Endothelial cell of umbilical vein (primary cell): Measurements from ENCODE around the gene SP8. TPM values are rescaled to one million over a fixed set of nuclear protein-coding genes. Genes with fewer than 3 reads are reported as not detected.

ENCODE experiments used
- BruUV-seq: library from RNA; stranded (reverse); fragments of 400-500 nt; replicated peaks from 2 replicates; lab custom pipeline; 2021; lab: Mats Ljungman, UMichigan
- CTCF ChIA-PET: fragments of 300-600, 350-600 bp; sonication (Branson Sonifier 250); formaldehyde crosslinking; loops from one replicate; lab custom pipeline; 2021; ENCODE audit warnings: antibody characterized with exemption, inconsistent platforms; lab: Charles Lee
- POLR2A ChIA-PET: fragments of 300-600, 350-600 bp; sonication (Branson Sonifier 250); formaldehyde crosslinking; loops from one replicate; lab custom pipeline; 2021; ENCODE audit warnings: antibody characterized with exemption, inconsistent platforms; lab: Charles Lee
- DNase-seq: peaks from one replicate; pipeline ENCODE4 v3.0.0-alpha.2; 2011; ENCODE audit warnings: low read depth, low spot score
- FAIRE-seq: peaks from 2 replicates; lab custom pipeline; 2011; peaks lifted over from hg19 to GRCh38; lab: Jason Lieb, UNC
- H2AFZ ChIP-seq: 2 replicates; pipeline ENCODE4 v1.6.0; 2012; ENCODE audit warnings: low read depth, low read length, control low read depth, inconsistent platforms
- H3K27ac ChIP-seq: 2 replicates; pipeline ENCODE4 v1.5.1; 2011; ENCODE audit warnings: low read depth, mild to moderate bottlenecking, control low read depth, low read length, moderate library complexity; ENCODE audit not compliant: insufficient read depth
- H3K27me3 ChIP-seq, 2 experiments: 2 replicates each; pipeline versions ENCODE4 v1.6.0 to v1.6.1; 2011; ENCODE audit warnings: low read length in 2 of 2, mixed read lengths in 1 of 2; ENCODE audit not compliant: control insufficient read depth in 2 of 2, insufficient read depth in 2 of 2
- H3K36me3 ChIP-seq, 2 experiments: 2 replicates in 1 of 2; 3 replicates in 1 of 2; pipeline ENCODE4 v1.5.1; 2011; ENCODE audit warnings: low read length in 2 of 2, mild to moderate bottlenecking in 1 of 2, moderate library complexity in 1 of 2; ENCODE audit not compliant: control insufficient read depth in 2 of 2, insufficient read depth in 2 of 2; ENCODE audit errors: extremely low read depth in 1 of 2
- H3K4me1 ChIP-seq: 3 replicates; pipeline ENCODE4 v1.5.1; 2011; ENCODE audit warnings: mild to moderate bottlenecking, low read length; ENCODE audit not compliant: control insufficient read depth, insufficient read depth; ENCODE audit errors: extremely low read depth
- H3K4me2 ChIP-seq: 2 replicates; pipeline ENCODE4 v1.6.1; 2011; ENCODE audit warnings: low read length, control low read depth, mixed read lengths; ENCODE audit not compliant: insufficient read depth
- H3K4me3 ChIP-seq, 3 experiments: fragments of 200-600 bp in 1 of 3; sonication (generic), shearing (Covaris generic) in 1 of 3; replicated peaks in 1 of 3; 2 replicates each; pipeline ENCODE4 v1.5.1; 2011 to 2016; ENCODE audit warnings: control low read depth in 3 of 3, low read length in 3 of 3, mild to moderate bottlenecking in 2 of 3, inconsistent platforms in 1 of 3, low read depth in 1 of 3, moderate library complexity in 1 of 3; ENCODE audit not compliant: insufficient read depth in 1 of 3
- H3K79me2 ChIP-seq: 2 replicates; pipeline ENCODE4 v1.6.0; 2012; ENCODE audit warnings: low read length, inconsistent platforms; ENCODE audit not compliant: control insufficient read depth, insufficient read depth
- H3K9ac ChIP-seq: replicated peaks from 2 replicates; pipeline ENCODE3; 2011; ENCODE audit warnings: low read length, control low read depth; ENCODE audit not compliant: insufficient read depth; ENCODE audit errors: extremely low read depth
- H3K9me1 ChIP-seq: replicated peaks from 3 replicates; pipeline ENCODE4 v1.6.0; 2011; ENCODE audit warnings: mild to moderate bottlenecking, low read length; ENCODE audit not compliant: control insufficient read depth, insufficient read depth; ENCODE audit errors: extremely low read depth
- H3K9me3 ChIP-seq: replicated peaks from 2 replicates; pipeline ENCODE4 v1.5.1; 2012; ENCODE audit warnings: low read length, inconsistent platforms; ENCODE audit not compliant: control insufficient read depth, insufficient read depth
- H4K20me1 ChIP-seq: replicated peaks from 2 replicates; pipeline ENCODE3; 2011; ENCODE audit warnings: mild to moderate bottlenecking, low read length; ENCODE audit not compliant: control insufficient read depth, insufficient read depth; ENCODE audit errors: extremely low read depth
- EZH2 ChIP-seq: IDR thresholded peaks from 2 replicates; pipeline ENCODE4 v1.6.1; 2012; ENCODE audit warnings: borderline replicate concordance, low read depth, mild to moderate bottlenecking, moderate library complexity, low read length, inconsistent platforms; ENCODE audit not compliant: severe bottlenecking
- FOS ChIP-seq: IDR thresholded peaks from 2 replicates; pipeline ENCODE4 v1.6.1; 2011; ENCODE audit warnings: mild to moderate bottlenecking, low read length, moderate library complexity, borderline replicate concordance; ENCODE audit not compliant: insufficient read depth
- GATA2 ChIP-seq: IDR thresholded peaks from 2 replicates; pipeline ENCODE4 v1.7.0; 2011; ENCODE audit warnings: low read depth, mild to moderate bottlenecking, moderate library complexity, mixed read lengths, low read length; ENCODE audit not compliant: insufficient read length, insufficient read depth
- JUN ChIP-seq: IDR thresholded peaks from 2 replicates; pipeline ENCODE4 v1.6.1; 2011; ENCODE audit warnings: borderline replicate concordance, low read depth; ENCODE audit not compliant: insufficient read length, insufficient read depth
- MYC ChIP-seq: IDR thresholded peaks from one replicate; pipeline ENCODE4 v1.6.1; 2011; ENCODE audit warnings: mild to moderate bottlenecking, low read depth, low read length
- POLR2A ChIP-seq: IDR thresholded peaks from 2 replicates; pipeline ENCODE4 v1.6.1; 2012; ENCODE audit warnings: low read depth, mild to moderate bottlenecking, control low read depth, low read length
- POLR2AphosphoS5 ChIP-seq: IDR thresholded peaks from 2 replicates; pipeline ENCODE4 v1.6.1; 2012; ENCODE audit warnings: low read depth, mild to moderate bottlenecking, control low read depth, low read length, moderate library complexity; ENCODE audit not compliant: insufficient read depth
- dilution Hi-C: fragments of 300-500 bp; cut with MboI; formaldehyde crosslinking; loops from one replicate; pipeline ENCODE4 v1.15.0; 2019; ENCODE audit warnings: low sequenced_read_pairs; ENCODE audit not compliant: extremely low pct_ligation_motif_present
- intact Hi-C: fragments of 100-400 bp; cut with micrococcal nuclease; formaldehyde crosslinking; loops from one replicate; pipeline ENCODE4 v1.10.0; 2022
- polyA plus RNA-seq, 4 experiments: library from polyadenylated mRNA; depleted of rRNA in 3 of 4; stranded (reverse) in 3 of 4; unstranded in 1 of 4; fragments of >200 nt; gene quantifications; 2 replicates each; pipeline versions ENCODE4 v1.2.1 to v1.2.3, GENCODE V29; 2011 to 2012; ENCODE audit warnings: missing spikeins in 1 of 4
- total RNA-seq: library from RNA; stranded (reverse); gene quantifications from 2 replicates; pipeline ENCODE4 v1.2.3, GENCODE V29; 2021
- TF ChIP-seq, protein P1 (sequence below), 2 donors: IDR thresholded peaks; 1 replicate in 1 of 2; 2 replicates in 1 of 2; pipeline ENCODE4 v1.5.1; 2011; ENCODE audit warnings: low read length in 2 of 2, mild to moderate bottlenecking in 2 of 2, moderate library complexity in 2 of 2, control low read depth in 1 of 2, inconsistent platforms in 1 of 2, low read depth in 1 of 2; ENCODE audit not compliant: insufficient read depth in 1 of 2; ENCODE audit errors: extremely low read depth in 1 of 2
- TF ChIP-seq, protein P2 (sequence below): IDR thresholded peaks from 2 replicates; pipeline ENCODE4 v1.6.1; 2011; ENCODE audit not compliant: insufficient read depth, insufficient read length

The SP8 gene
- total and polyA plus RNA-seq, 2 donors (not counting 3 experiments of a cell fraction or from before 2014, with no cell fraction given), result 0.38 to 0.92 TPM

DNA sequence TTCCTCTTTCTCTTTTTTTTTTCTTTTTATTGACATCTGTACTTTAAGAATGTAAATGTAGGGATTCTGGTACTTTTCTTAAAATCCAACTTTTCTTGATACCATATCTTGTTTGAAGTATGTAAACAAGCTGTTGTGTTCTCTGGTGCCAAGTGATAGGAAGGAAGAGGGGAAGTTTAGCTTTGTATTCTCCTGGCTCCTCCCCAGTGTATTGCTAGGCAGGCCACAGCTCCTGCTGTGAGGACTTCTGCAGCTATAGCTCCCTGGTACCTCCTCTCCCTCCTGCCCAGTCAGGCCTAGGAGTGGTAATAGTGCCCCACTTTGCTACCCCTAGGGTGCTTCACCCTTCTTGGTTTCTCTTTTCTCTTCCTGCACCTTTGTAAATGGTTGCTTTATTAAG, 45.3 kb upstream of the SP8 start:
- no peaks in the 10 kb centered on the region for H3K36me3 ChIP-seq
- no peaks in the 10 kb centered on the region for H4K20me1 ChIP-seq
- no peak overlapping the region for H3K4me2 ChIP-seq
- FAIRE-seq (no peak), DNase-seq (no peak)
- H2AFZ ChIP-seq, result no peak overlapping the region
- no peaks in the 10 kb centered on the region for H3K9me3 ChIP-seq
- intact Hi-C loops, result no loop called here
- H3K79me2 ChIP-seq, result no peaks in the 10 kb centered on the region
- no peaks in the 10 kb centered on the region for H3K27me3 ChIP-seq
- H3K9me1 ChIP-seq, result no peaks in the 10 kb centered on the region
- no peak overlapping the region for H3K9ac ChIP-seq
- CTCF ChIA-PET, result interaction anchor here (0.6 to 1.2 kb wide), 2 partner anchors 22 to 53 kb away, joined by 3 to 4 read pairs; no protein-coding TSS in a partner anchor
- no peaks in the 10 kb centered on the region for H3K4me1 ChIP-seq
- dilution Hi-C loops, result no loop called here
- H3K4me3 ChIP-seq, result no peak overlapping the region
- POLR2A ChIA-PET, result no interaction called here
- BruUV-seq, result no TSS peak
- no peak for TF ChIP-seq POLR2AphosphoS5
- TF ChIP-seq MYC, result no peak
- TF ChIP-seq GATA2, result no peak
- no peak for TF ChIP-seq JUN
- no peak for TF ChIP-seq FOS
- no peak for TF ChIP-seq EZH2
- TF ChIP-seq, protein P1, sequence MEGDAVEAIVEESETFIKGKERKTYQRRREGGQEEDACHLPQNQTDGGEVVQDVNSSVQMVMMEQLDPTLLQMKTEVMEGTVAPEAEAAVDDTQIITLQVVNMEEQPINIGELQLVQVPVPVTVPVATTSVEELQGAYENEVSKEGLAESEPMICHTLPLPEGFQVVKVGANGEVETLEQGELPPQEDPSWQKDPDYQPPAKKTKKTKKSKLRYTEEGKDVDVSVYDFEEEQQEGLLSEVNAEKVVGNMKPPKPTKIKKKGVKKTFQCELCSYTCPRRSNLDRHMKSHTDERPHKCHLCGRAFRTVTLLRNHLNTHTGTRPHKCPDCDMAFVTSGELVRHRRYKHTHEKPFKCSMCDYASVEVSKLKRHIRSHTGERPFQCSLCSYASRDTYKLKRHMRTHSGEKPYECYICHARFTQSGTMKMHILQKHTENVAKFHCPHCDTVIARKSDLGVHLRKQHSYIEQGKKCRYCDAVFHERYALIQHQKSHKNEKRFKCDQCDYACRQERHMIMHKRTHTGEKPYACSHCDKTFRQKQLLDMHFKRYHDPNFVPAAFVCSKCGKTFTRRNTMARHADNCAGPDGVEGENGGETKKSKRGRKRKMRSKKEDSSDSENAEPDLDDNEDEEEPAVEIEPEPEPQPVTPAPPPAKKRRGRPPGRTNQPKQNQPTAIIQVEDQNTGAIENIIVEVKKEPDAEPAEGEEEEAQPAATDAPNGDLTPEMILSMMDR (IDR thresholded peaks at IDR 0.05; ENCODE audit: extremely low read depth in 1 of 2, insufficient read depth in 1 of 2, low read depth in 1 of 2, low read length in 2 of 2), result no peak
- TF ChIP-seq, protein P2, sequence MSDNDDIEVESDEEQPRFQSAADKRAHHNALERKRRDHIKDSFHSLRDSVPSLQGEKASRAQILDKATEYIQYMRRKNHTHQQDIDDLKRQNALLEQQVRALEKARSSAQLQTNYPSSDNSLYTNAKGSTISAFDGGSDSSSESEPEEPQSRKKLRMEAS, result no peak
- TF ChIP-seq POLR2A, result no peak
- no peak overlapping the region for H3K27ac ChIP-seq
